Suprapubic skin (tissue), 4 donors: ENCODE data around the gene UCN3. TPM values are rescaled to one million over a fixed set of nuclear protein-coding genes. Genes with fewer than 3 reads are reported as not detected.

Experiments used
- DNase-seq, 2 donors: peaks; one replicate each; pipeline ENCODE4 v3.0.0-alpha.2; 2019; ENCODE audit warnings: low spot score in 2 of 2
- H3K27ac ChIP-seq: fragments of 200-600 bp; sonication (generic); one replicate; pipeline ENCODE4 v1.5.1; 2019
- H3K27me3 ChIP-seq: fragments of 200-600 bp; sonication (generic); one replicate; pipeline ENCODE4 v1.5.1; 2019
- H3K36me3 ChIP-seq: fragments of 200-600 bp; sonication (generic); one replicate; pipeline ENCODE4 v1.5.1; 2019
- H3K4me1 ChIP-seq: fragments of 200-600 bp; sonication (generic); one replicate; pipeline ENCODE4 v1.5.1; 2019
- H3K4me3 ChIP-seq: fragments of 200-600 bp; sonication (generic); one replicate; pipeline ENCODE4 v1.5.1; 2019; ENCODE audit warnings: mild to moderate bottlenecking
- H3K9me3 ChIP-seq: fragments of 200-600 bp; sonication (generic); one replicate; pipeline ENCODE4 v1.5.1; 2019
- CTCF ChIP-seq, 2 donors: fragments of 200-600 bp in 1 of 2; fragments of 450-650 bp in 1 of 2; sonication (generic) in 1 of 2; IDR thresholded peaks; one replicate each; pipeline ENCODE4 v1.5.1; 2016 to 2019; ENCODE audit warnings: antibody characterized with exemption in 2 of 2, mild to moderate bottlenecking in 1 of 2, moderate library complexity in 1 of 2
- EP300 ChIP-seq: sonication (generic); formaldehyde crosslinking; IDR thresholded peaks from one replicate; pipeline ENCODE4 v1.6.1; 2017; ENCODE audit warnings: antibody characterized with exemption
- POLR2A ChIP-seq, 2 donors: fragments of 450-650 bp; IDR thresholded peaks; one replicate each; pipeline ENCODE4 v1.6.1; 2017; ENCODE audit warnings: antibody characterized with exemption in 2 of 2, mild to moderate bottlenecking in 2 of 2, moderate library complexity in 2 of 2
- POLR2AphosphoS5 ChIP-seq, 3 donors: sonication (generic); formaldehyde crosslinking; IDR thresholded peaks; one replicate each; pipeline ENCODE4 v1.6.1; 2017; ENCODE audit warnings: antibody characterized with exemption in 3 of 3
- WGBS: methylation state at CpG from one replicate; pipeline ENCODE4 v1.1.5; 2018; 5-methylcytosine and 5-hydroxymethylcytosine counted together
- total RNA-seq, 4 donors: library from RNA; depleted of rRNA; stranded (reverse); fragments of >200 nt; gene quantifications; one replicate each; pipeline ENCODE4 v1.1.0, GENCODE V29; 2016

The UCN3 gene
- total RNA-seq, 4 donors from 2014 or later = not detected

- no peak overlapping the region for H3K27ac ChIP-seq
- no peaks in the 10 kb centered on the region for H3K27me3 ChIP-seq
- no peaks in the 10 kb centered on the region for H3K9me3 ChIP-seq
- no peaks in the 10 kb centered on the region for H3K36me3 ChIP-seq
- no peaks in the 10 kb centered on the region for H3K4me1 ChIP-seq
- 89% methylated on average over 6 of the region's 6 CpGs for WGBS
- TF ChIP-seq POLR2AphosphoS5 (IDR thresholded peaks at IDR 0.05) (no peak), EP300 (no peak)
- no peak for DNase-seq
- H3K4me3 ChIP-seq = no peak overlapping the region
These were observed 9.0 kb upstream of the UCN3 start for GRCh38 chr10:5355594-5356301.

GRCh38 chr10:5356302-5356763, 8.4 kb upstream of the UCN3 start:
- Histone ChIP-seq H3K9me3 (no peaks in the 10 kb centered on the region), H3K4me1 (no peaks in the 10 kb centered on the region), H3K4me3 (no peak overlapping the region), H3K27me3 (peaks cover under 1% of the 10 kb centered on the region), H3K36me3 (no peaks in the 10 kb centered on the region), H3K27ac (no peak overlapping the region)
- 90% methylated on average over 4 of the region's 4 CpGs for WGBS
- no peak for TF ChIP-seq POLR2AphosphoS5 (IDR thresholded peaks at IDR 0.05)
- TF ChIP-seq POLR2A (IDR thresholded peaks at IDR 0.05) = no peak
- no peak for TF ChIP-seq EP300
- TF ChIP-seq CTCF (IDR thresholded peaks at IDR 0.05) = no peak
- DNase-seq = no peak

GRCh38 chr10:5360318-5360915, 4.3 kb upstream of the UCN3 start:
- TF ChIP-seq CTCF (IDR thresholded peaks at IDR 0.05) (no peak), POLR2AphosphoS5 (IDR thresholded peaks at IDR 0.05) (no peak), POLR2A (IDR thresholded peaks at IDR 0.05) (no peak), EP300 (no peak)
- H3K27me3 ChIP-seq = peaks cover 24% of the 10 kb centered on the region
- H3K4me3 ChIP-seq = no peak overlapping the region
- H3K27ac ChIP-seq = no peak overlapping the region
- WGBS = 45% methylated on average over 7 of the region's 7 CpGs
- no peaks in the 10 kb centered on the region for H3K4me1 ChIP-seq
- H3K9me3 ChIP-seq = no peaks in the 10 kb centered on the region
- H3K36me3 ChIP-seq = no peaks in the 10 kb centered on the region
- DNase-seq = no peak

GRCh38 chr10:5361966-5362365, 2.8 kb upstream of the UCN3 start:
- no peak for DNase-seq
- WGBS = 87% methylated on average over 4 of the region's 4 CpGs
- TF ChIP-seq CTCF (IDR thresholded peaks at IDR 0.05) (no peak), POLR2AphosphoS5 (IDR thresholded peaks at IDR 0.05) (no peak), POLR2A (IDR thresholded peaks at IDR 0.05) (no peak), EP300 (no peak)
- no peaks in the 10 kb centered on the region for H3K36me3 ChIP-seq
- peaks cover 32% of the 10 kb centered on the region for H3K27me3 ChIP-seq
- no peaks in the 10 kb centered on the region for H3K4me1 ChIP-seq
- no peaks in the 10 kb centered on the region for H3K9me3 ChIP-seq
- no peak overlapping the region for H3K27ac ChIP-seq
- no peak overlapping the region for H3K4me3 ChIP-seq

GRCh38 chr10:5362873-5363272, 1.9 kb upstream of the UCN3 start:
- H3K27me3 ChIP-seq = peaks cover 32% of the 10 kb centered on the region
- no peak for DNase-seq
- no peaks in the 10 kb centered on the region for H3K36me3 ChIP-seq
- no peaks in the 10 kb centered on the region for H3K9me3 ChIP-seq
- H3K4me3 ChIP-seq = no peak overlapping the region
- TF ChIP-seq POLR2AphosphoS5 (IDR thresholded peaks at IDR 0.05) (no peak), CTCF (IDR thresholded peaks at IDR 0.05) (no peak), POLR2A (IDR thresholded peaks at IDR 0.05) (no peak), EP300 (no peak)
- no peak overlapping the region for H3K27ac ChIP-seq
- H3K4me1 ChIP-seq = no peaks in the 10 kb centered on the region
